Neural cell (in vitro differentiated cells): ENCODE data around the gene PCK1. TPM values are rescaled to one million over a fixed set of nuclear protein-coding genes. Genes with fewer than 3 reads are reported as not detected.

Experiments used
- H2AFZ ChIP-seq: fragments of 200-600, 300-800 bp; sonication (generic), shearing (Covaris generic); 2 replicates; pipeline ENCODE4 v1.6.0; 2014; ENCODE audit warnings: low read depth, mild to moderate bottlenecking, antibody characterized with exemption, low read length, moderate library complexity
- H3F3A ChIP-seq: fragments of 200-600 bp; shearing (Covaris generic); 2 replicates; pipeline ENCODE4 v1.6.1; 2016; ENCODE audit warnings: mild to moderate bottlenecking, moderate library complexity, mixed read lengths, antibody characterized with exemption, low read length; ENCODE audit not compliant: insufficient read depth, poor library complexity, severe bottlenecking
- H3K27ac ChIP-seq: fragments of 200-600, 300-800 bp; sonication (generic), shearing (Covaris generic); 2 replicates; pipeline ENCODE4 v1.5.1; 2014; ENCODE audit warnings: mild to moderate bottlenecking, low read length, moderate library complexity
- H3K27me3 ChIP-seq: fragments of 300-800, 200-600 bp; sonication (generic), shearing (Covaris generic); 2 replicates; pipeline ENCODE4 v1.6.0; 2014; ENCODE audit warnings: mild to moderate bottlenecking, low read depth, low read length, moderate library complexity; ENCODE audit not compliant: insufficient read depth
- H3K36me3 ChIP-seq: fragments of 300-800, 200-600 bp; sonication (generic), shearing (Covaris generic); 2 replicates; pipeline ENCODE4 v1.5.1; 2014; ENCODE audit warnings: mild to moderate bottlenecking, antibody characterized with exemption, low read length, moderate library complexity; ENCODE audit not compliant: insufficient read depth
- H3K4me2 ChIP-seq: fragments of 300-800, 200-600 bp; sonication (generic), shearing (Covaris generic); 2 replicates; pipeline ENCODE4 v1.6.0; 2014; ENCODE audit warnings: mild to moderate bottlenecking, low read length
- H3K4me3 ChIP-seq: fragments of 300-800, 200-600 bp; sonication (generic), shearing (Covaris generic); 2 replicates; pipeline ENCODE4 v1.5.1; 2014; ENCODE audit warnings: mild to moderate bottlenecking, low read length, moderate library complexity
- H3K79me2 ChIP-seq: fragments of 200-600 bp; shearing (Covaris generic); replicated peaks from 2 replicates; pipeline ENCODE4 v1.6.0; 2014; ENCODE audit warnings: mild to moderate bottlenecking, low read length, moderate library complexity; ENCODE audit not compliant: insufficient read depth
- H3K9ac ChIP-seq: fragments of 300-800, 200-600 bp; sonication (generic), shearing (Covaris generic); 2 replicates; pipeline ENCODE4 v1.6.1; 2016; ENCODE audit warnings: mild to moderate bottlenecking, low read length, mixed read lengths
- H3K9me2 ChIP-seq: fragments of 200-600 bp; shearing (Covaris generic); 2 replicates; pipeline ENCODE4 v1.6.1; 2016; ENCODE audit warnings: mild to moderate bottlenecking, low read length, mixed read lengths; ENCODE audit not compliant: insufficient read depth
- H3K9me3 ChIP-seq: fragments of 200-600, 300-800 bp; sonication (generic), shearing (Covaris generic); 2 replicates; pipeline ENCODE4 v1.6.1; 2016; ENCODE audit warnings: mild to moderate bottlenecking, mixed run types, low read length, moderate library complexity, mixed read lengths
- H4K20me1 ChIP-seq: fragments of 200-600 bp; shearing (Covaris generic); 2 replicates; pipeline ENCODE4 v1.6.1; 2016; ENCODE audit warnings: mild to moderate bottlenecking, mixed run types; ENCODE audit not compliant: insufficient read depth
- EZH2 ChIP-seq: fragments of 200-600, 300-800 bp; shearing (Covaris generic), sonication (generic); IDR thresholded peaks from 2 replicates; pipeline ENCODE4 v1.6.1; 2014; ENCODE audit warnings: antibody characterized with exemption, low read length, borderline replicate concordance, mild to moderate bottlenecking; ENCODE audit not compliant: insufficient read depth, poor library complexity, severe bottlenecking
- MXI1 ChIP-seq: fragments of 450-650 bp; conservative IDR thresholded peaks from 2 replicates; pipeline ENCODE4 v1.6.1; 2014; ENCODE audit warnings: antibody characterized with exemption, mild to moderate bottlenecking; ENCODE audit not compliant: poor library complexity, severe bottlenecking
- POLR2AphosphoS5 ChIP-seq: IDR thresholded peaks from 2 replicates; pipeline ENCODE4 v1.6.1; 2012
- RAD21 ChIP-seq: fragments of 450-650 bp; conservative IDR thresholded peaks from 2 replicates; pipeline ENCODE4 v1.6.1; 2014; ENCODE audit warnings: antibody characterized with exemption, mild to moderate bottlenecking, moderate library complexity
- SMC3 ChIP-seq: fragments of 450-650 bp; conservative IDR thresholded peaks from 2 replicates; pipeline ENCODE4 v1.6.1; 2014; ENCODE audit warnings: antibody characterized with exemption, mild to moderate bottlenecking, moderate library complexity; ENCODE audit not compliant: poor library complexity
- TAF1 ChIP-seq: IDR thresholded peaks from 2 replicates; pipeline ENCODE4 v1.6.1; 2012; ENCODE audit warnings: low read depth
- polyA plus RNA-seq: library from polyadenylated mRNA; depleted of rRNA; stranded (reverse); fragments of >200 nt; gene quantifications from 2 replicates; pipeline ENCODE4 v1.2.3, GENCODE V29; 2014
- TF ChIP-seq, protein P1 (sequence below): IDR thresholded peaks from 2 replicates; pipeline ENCODE4 v1.6.1; 2012; ENCODE audit warnings: borderline replicate concordance
- TF ChIP-seq, protein P2 (sequence below): fragments of 450-650 bp; IDR thresholded peaks from 2 replicates; pipeline ENCODE4 v1.5.1; 2014; ENCODE audit warnings: antibody characterized with exemption, mild to moderate bottlenecking, moderate library complexity; ENCODE audit not compliant: poor library complexity, severe bottlenecking

The PCK1 gene
- polyA plus RNA-seq, 1 donor from 2014 or later = 0.24 TPM

DNA sequence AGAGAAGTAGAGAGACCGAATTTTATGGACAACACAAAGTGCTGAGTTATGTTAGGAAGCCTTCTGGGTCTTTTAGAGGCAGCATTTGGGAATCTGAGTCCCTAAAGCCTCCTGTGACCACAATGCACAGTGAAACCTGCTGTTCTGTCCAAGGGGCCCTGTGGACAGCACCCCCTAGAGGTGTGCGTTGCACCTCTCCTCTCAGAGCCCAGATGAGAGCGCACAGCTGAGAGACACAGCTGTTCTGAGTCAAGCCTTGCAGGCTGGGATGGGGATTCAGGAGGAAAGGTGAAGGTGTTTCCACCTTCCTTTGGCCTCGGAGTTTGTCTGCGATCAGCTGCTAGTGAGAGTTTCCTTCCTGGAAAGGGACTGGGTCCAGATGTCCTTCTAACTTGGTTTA, 13.0 kb downstream of the PCK1 start:
- no peak overlapping the region for H3K27ac ChIP-seq

DNA sequence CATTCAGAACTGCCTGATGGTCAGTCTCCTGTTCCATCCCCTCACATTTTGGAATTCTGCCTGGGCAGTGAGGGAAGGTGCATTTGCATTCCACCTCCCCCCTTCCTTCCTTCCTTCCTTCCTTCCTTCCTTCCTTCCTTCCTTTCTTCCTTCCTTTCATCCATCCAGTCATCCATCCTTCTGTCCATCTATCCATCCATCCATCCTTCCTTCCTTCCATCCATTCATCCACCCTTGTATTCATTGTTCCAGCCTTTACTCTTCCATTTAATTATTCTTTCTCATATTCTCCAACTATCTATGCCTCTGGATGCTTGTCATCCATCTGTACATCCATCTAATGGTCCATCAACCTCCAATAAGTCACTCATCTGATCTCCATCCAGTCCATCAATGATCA, 14.0 kb downstream of the PCK1 start:
- no peaks in the 10 kb centered on the region for H3K9me3 ChIP-seq
- no peaks in the 10 kb centered on the region for H3K79me2 ChIP-seq
- H3F3A ChIP-seq = no peaks in the 10 kb centered on the region
- no peaks in the 10 kb centered on the region for H3K36me3 ChIP-seq
- H4K20me1 ChIP-seq = no peaks in the 10 kb centered on the region
- H3K9ac ChIP-seq = no peak overlapping the region
- no peaks in the 10 kb centered on the region for H3K27me3 ChIP-seq
- no peak overlapping the region for H3K4me2 ChIP-seq
- no peaks in the 10 kb centered on the region for H3K9me2 ChIP-seq
- no peak overlapping the region for H3K27ac ChIP-seq
- no peak overlapping the region for H3K4me3 ChIP-seq
- H2AFZ ChIP-seq = no peak overlapping the region
- TF ChIP-seq, protein P1, sequence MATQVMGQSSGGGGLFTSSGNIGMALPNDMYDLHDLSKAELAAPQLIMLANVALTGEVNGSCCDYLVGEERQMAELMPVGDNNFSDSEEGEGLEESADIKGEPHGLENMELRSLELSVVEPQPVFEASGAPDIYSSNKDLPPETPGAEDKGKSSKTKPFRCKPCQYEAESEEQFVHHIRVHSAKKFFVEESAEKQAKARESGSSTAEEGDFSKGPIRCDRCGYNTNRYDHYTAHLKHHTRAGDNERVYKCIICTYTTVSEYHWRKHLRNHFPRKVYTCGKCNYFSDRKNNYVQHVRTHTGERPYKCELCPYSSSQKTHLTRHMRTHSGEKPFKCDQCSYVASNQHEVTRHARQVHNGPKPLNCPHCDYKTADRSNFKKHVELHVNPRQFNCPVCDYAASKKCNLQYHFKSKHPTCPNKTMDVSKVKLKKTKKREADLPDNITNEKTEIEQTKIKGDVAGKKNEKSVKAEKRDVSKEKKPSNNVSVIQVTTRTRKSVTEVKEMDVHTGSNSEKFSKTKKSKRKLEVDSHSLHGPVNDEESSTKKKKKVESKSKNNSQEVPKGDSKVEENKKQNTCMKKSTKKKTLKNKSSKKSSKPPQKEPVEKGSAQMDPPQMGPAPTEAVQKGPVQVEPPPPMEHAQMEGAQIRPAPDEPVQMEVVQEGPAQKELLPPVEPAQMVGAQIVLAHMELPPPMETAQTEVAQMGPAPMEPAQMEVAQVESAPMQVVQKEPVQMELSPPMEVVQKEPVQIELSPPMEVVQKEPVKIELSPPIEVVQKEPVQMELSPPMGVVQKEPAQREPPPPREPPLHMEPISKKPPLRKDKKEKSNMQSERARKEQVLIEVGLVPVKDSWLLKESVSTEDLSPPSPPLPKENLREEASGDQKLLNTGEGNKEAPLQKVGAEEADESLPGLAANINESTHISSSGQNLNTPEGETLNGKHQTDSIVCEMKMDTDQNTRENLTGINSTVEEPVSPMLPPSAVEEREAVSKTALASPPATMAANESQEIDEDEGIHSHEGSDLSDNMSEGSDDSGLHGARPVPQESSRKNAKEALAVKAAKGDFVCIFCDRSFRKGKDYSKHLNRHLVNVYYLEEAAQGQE = no peak
- TF ChIP-seq SMC3 (no peak), POLR2AphosphoS5 (no peak)

More for the DNA sequence above, 13.0 kb downstream of the PCK1 start:
- H2AFZ ChIP-seq = no peak overlapping the region
- H3K9me2 ChIP-seq = no peaks in the 10 kb centered on the region
- H3F3A ChIP-seq = no peaks in the 10 kb centered on the region
- TF ChIP-seq TAF1 (no peak), RAD21 (no peak), EZH2 (no peak), SMC3 (no peak), MXI1 (no peak)
- TF ChIP-seq, protein P2, sequence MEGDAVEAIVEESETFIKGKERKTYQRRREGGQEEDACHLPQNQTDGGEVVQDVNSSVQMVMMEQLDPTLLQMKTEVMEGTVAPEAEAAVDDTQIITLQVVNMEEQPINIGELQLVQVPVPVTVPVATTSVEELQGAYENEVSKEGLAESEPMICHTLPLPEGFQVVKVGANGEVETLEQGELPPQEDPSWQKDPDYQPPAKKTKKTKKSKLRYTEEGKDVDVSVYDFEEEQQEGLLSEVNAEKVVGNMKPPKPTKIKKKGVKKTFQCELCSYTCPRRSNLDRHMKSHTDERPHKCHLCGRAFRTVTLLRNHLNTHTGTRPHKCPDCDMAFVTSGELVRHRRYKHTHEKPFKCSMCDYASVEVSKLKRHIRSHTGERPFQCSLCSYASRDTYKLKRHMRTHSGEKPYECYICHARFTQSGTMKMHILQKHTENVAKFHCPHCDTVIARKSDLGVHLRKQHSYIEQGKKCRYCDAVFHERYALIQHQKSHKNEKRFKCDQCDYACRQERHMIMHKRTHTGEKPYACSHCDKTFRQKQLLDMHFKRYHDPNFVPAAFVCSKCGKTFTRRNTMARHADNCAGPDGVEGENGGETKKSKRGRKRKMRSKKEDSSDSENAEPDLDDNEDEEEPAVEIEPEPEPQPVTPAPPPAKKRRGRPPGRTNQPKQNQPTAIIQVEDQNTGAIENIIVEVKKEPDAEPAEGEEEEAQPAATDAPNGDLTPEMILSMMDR = no peak
- TF ChIP-seq, protein P1 = no peak
- H4K20me1 ChIP-seq = no peaks in the 10 kb centered on the region
- no peaks in the 10 kb centered on the region for H3K79me2 ChIP-seq
- no peak overlapping the region for H3K4me2 ChIP-seq
- H3K36me3 ChIP-seq = no peaks in the 10 kb centered on the region
- no peaks in the 10 kb centered on the region for H3K27me3 ChIP-seq
- H3K9ac ChIP-seq = no peak overlapping the region
- H3K4me3 ChIP-seq = no peak overlapping the region
- H3K9me3 ChIP-seq = no peaks in the 10 kb centered on the region
